ENCODE measurements around the gene MYO7B. TPM values are rescaled to one million over a fixed set of nuclear protein-coding genes. Genes with fewer than 3 reads are reported as not detected.

MYO7B gene
- total RNA-seq, 4 donors from 2014 or later: 0.30 to 0.78 TPM; not detected in 2

DNA sequence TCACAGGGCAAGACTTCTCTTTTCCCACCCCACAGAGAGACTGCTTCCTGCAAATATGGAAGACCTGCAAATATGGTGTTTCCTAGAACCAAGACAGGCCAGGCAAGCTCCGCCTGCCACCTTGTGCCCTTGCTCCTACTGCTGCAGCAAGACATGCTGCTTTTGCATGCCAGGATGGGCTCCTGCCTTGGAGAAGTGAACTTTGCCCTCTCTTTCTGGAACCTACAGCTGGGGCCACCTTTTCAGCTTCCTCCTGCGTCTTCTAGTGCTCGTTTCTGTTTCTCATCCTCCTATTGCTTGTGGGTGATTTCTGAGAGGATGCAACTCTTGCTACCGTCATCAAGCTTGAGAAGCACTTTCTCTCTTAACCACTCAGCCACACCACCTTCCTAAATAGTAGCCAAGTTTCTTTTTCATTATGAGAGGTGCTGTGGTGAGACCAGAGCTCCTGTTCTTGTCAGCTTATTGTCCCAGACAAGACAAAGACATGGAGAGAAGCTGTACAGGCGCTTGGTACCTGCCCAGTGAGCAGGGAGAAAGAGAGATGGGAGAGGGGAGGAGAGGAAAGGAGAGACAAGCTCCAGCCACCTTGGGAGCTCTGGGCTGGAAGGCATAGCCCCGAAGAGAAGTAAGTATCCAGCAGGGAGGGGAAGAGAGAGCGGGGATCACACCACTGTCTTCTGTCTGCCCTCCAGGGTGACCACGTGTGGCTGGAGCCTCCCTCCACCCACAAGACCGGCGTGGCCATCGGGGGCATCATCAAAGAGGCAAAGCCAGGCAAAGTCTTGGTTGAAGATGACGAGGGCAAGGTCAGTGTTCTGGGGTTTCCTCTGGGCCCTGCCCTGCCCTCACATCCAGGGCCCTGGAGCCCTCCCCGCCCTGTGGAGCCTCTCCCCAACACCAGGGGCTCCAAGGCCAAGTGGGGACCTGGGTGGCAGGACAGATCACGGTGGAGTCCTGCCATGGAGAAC is 28.3 kb downstream of the MYO7B start:
- WGBS, 2 donors: 83 to 90% methylated on average over 14 of the region's 14 CpGs
- Histone ChIP-seq H3K36me3 (no peaks in the 10 kb centered on the region), H3K27ac (no peak overlapping the region), H3K27me3 (no peaks in the 10 kb centered on the region), H3K9me3 (no peaks in the 10 kb centered on the region), H3K4me1 (peaks cover 0 to 8% (median 3%) of the 10 kb centered on the region in 4 donors), H3K4me3 (no peak overlapping the region)
- no peak for DNase-seq (ENCODE audit: low spot score in 2 of 2)
- TF ChIP-seq POLR2A (IDR thresholded peaks at IDR 0.05): no peak
- TF ChIP-seq, protein P1, sequence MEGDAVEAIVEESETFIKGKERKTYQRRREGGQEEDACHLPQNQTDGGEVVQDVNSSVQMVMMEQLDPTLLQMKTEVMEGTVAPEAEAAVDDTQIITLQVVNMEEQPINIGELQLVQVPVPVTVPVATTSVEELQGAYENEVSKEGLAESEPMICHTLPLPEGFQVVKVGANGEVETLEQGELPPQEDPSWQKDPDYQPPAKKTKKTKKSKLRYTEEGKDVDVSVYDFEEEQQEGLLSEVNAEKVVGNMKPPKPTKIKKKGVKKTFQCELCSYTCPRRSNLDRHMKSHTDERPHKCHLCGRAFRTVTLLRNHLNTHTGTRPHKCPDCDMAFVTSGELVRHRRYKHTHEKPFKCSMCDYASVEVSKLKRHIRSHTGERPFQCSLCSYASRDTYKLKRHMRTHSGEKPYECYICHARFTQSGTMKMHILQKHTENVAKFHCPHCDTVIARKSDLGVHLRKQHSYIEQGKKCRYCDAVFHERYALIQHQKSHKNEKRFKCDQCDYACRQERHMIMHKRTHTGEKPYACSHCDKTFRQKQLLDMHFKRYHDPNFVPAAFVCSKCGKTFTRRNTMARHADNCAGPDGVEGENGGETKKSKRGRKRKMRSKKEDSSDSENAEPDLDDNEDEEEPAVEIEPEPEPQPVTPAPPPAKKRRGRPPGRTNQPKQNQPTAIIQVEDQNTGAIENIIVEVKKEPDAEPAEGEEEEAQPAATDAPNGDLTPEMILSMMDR (IDR thresholded peaks at IDR 0.05): no peak
- no peak for TF ChIP-seq EP300 (IDR thresholded peaks at IDR 0.05)

GRCh38 chr2:127564429-127565260 is 29.2 kb downstream of the MYO7B start:
- Histone ChIP-seq H3K27ac (no peak overlapping the region), H3K4me1 (peaks cover 0 to 16% (median 7%) of the 10 kb centered on the region in 4 donors), H3K4me3 (no peak overlapping the region), H3K36me3 (no peaks in the 10 kb centered on the region), H3K27me3 (no peaks in the 10 kb centered on the region), H3K9me3 (no peaks in the 10 kb centered on the region)
- TF ChIP-seq POLR2A (IDR thresholded peaks at IDR 0.05): no peak
- no peak for TF ChIP-seq EP300 (IDR thresholded peaks at IDR 0.05)
- TF ChIP-seq, protein P1 (IDR thresholded peaks at IDR 0.05): no peak
- DNase-seq (ENCODE audit: low spot score in 2 of 2): no peak
- WGBS, 2 donors: 78 to 79% methylated on average over 8 to 11 of the region's 11 CpGs

GRCh38 chr2:127565261-127566138 is 30.0 kb downstream of the MYO7B start:
- H3K9me3 ChIP-seq: no peaks in the 10 kb centered on the region
- WGBS, 2 donors: 91 to 95% methylated on average over 6 to 11 of the region's 12 CpGs
- TF ChIP-seq POLR2A (IDR thresholded peaks at IDR 0.05): no peak
- TF ChIP-seq EP300 (IDR thresholded peaks at IDR 0.05): no peak
- TF ChIP-seq, protein P1 (IDR thresholded peaks at IDR 0.05): no peak
- no peak overlapping the region for H3K27ac ChIP-seq
- peaks cover 0 to 25% (median 15%) of the 10 kb centered on the region in 4 donors for H3K4me1 ChIP-seq
- H3K36me3 ChIP-seq: no peaks in the 10 kb centered on the region
- DNase-seq (ENCODE audit: low spot score in 2 of 2): no peak
- no peaks in the 10 kb centered on the region for H3K27me3 ChIP-seq
- no peak overlapping the region for H3K4me3 ChIP-seq

DNA sequence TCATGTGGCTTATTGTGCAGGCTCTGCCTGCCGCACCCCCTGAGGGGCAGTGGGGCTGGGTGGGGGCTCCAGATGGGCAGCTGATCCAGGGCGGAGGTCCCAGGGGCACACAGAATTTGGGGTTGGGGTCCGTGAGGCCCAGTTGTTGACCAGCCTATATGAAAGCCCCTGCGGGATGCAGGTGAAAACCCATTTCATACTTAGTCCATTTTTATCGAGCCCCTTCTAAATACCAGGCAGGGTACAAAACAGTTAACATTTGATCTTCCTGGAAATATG is 30.6 kb downstream of the MYO7B start:
- DNase-seq (ENCODE audit: low spot score in 2 of 2): no peak
- no peaks in the 10 kb centered on the region for H3K9me3 ChIP-seq
- TF ChIP-seq EP300 (IDR thresholded peaks at IDR 0.05) (no peak), POLR2A (IDR thresholded peaks at IDR 0.05) (no peak)
- TF ChIP-seq, protein P1 (IDR thresholded peaks at IDR 0.05): no peak
- no peaks in the 10 kb centered on the region for H3K27me3 ChIP-seq
- H3K4me1 ChIP-seq: peaks cover 0 to 27% (median 17%) of the 10 kb centered on the region in 4 donors
- no peak overlapping the region for H3K4me3 ChIP-seq
- WGBS, 2 donors: 79 to 96% methylated on average over 3 to 5 of the region's 5 CpGs
- H3K36me3 ChIP-seq: no peaks in the 10 kb centered on the region
- no peak overlapping the region for H3K27ac ChIP-seq

Data from tibial nerve (tissue), 4 donors.